K562 (cell line): ENCODE data around the gene EGR4. TPM values are rescaled to one million over a fixed set of nuclear protein-coding genes. Genes with fewer than 3 reads are reported as not detected.

Experiments
- CHD4 ChIP-seq: fragments of 200-600 bp; sonication (generic); IDR thresholded peaks from 3 replicates; pipeline ENCODE4 v1.6.1; 2012; ENCODE audit warnings: low read depth, mild to moderate bottlenecking, mixed read lengths, low read length, inconsistent platforms; ENCODE audit not compliant: insufficient read depth, insufficient replicate concordance, poor library complexity, severe bottlenecking
- CHD7 ChIP-seq: fragments of 200-600 bp; sonication (generic); IDR thresholded peaks from one replicate; pipeline ENCODE4 v1.6.1; 2012; ENCODE audit warnings: mild to moderate bottlenecking, low read depth, low read length, inconsistent platforms
- GABPB2 ChIP-seq: fragments of 250-450 bp; sonication (Bioruptor Pico); conservative IDR thresholded peaks from 2 replicates; pipeline ENCODE4 v1.5.1; 2021; ENCODE audit warnings: mild to moderate bottlenecking
- KDM2B ChIP-seq: fragments of 250-450 bp; sonication (Bioruptor Pico); IDR thresholded peaks from 2 replicates; pipeline ENCODE4 v1.8.0; 2021; ENCODE audit warnings: mild to moderate bottlenecking, moderate library complexity
- NCOA2 ChIP-seq, 2 experiments: fragments of 450-650 bp; IDR thresholded peaks; 2 replicates each; pipeline ENCODE4 v1.6.1; 2018; ENCODE audit warnings: mild to moderate bottlenecking in 2 of 2, moderate library complexity in 1 of 2; ENCODE audit not compliant: partially characterized antibody in 2 of 2
- POLR3G ChIP-seq: IDR thresholded peaks from 2 replicates; pipeline ENCODE4 v1.6.1; 2011; ENCODE audit not compliant: insufficient read length, insufficient replicate concordance; ENCODE audit errors: extremely low read depth
- polyA plus RNA-seq, 8 experiments: library from polyadenylated mRNA; depleted of rRNA in 4 of 8; stranded (reverse) in 5 of 8; unstranded in 3 of 8; fragments of >200 nt; fragmentation: Nextera tagmentation in 2 of 8; fragmentation: Illumina TruSeq in 1 of 8; extraction: Ambion mirVana in 2 of 8; extraction: Trizol in 1 of 8; gene quantifications; 2 replicates each; pipeline versions ENCODE4 v1.2.1 to v1.2.3, GENCODE V29; 2011 to 2014; ENCODE audit warnings: inconsistent platforms in 1 of 8, missing spikeins in 1 of 8
- total RNA-seq, 7 experiments: library from RNA; depleted of rRNA in 6 of 7; stranded (reverse); fragments of >200 nt in 6 of 7; fragmentation: Illumina TruSeq in 2 of 7; extraction: Trizol in 2 of 7; gene quantifications; 2 replicates each; pipeline versions ENCODE4 v1.2.1 to v1.2.3, GENCODE V29; 2011 to 2021; ENCODE audit warnings: low replicate concordance in 1 of 7
- TF ChIP-seq, protein P1 (sequence below): fragments of 450-650 bp; conservative IDR thresholded peaks from 2 replicates; pipeline ENCODE4 v1.6.1; 2016; ENCODE audit warnings: missing genetic modification characterization, low read depth, mild to moderate bottlenecking, control low read depth, missing compliant biosample characterization

The EGR4 gene
- total and polyA plus RNA-seq, 9 of the 15 experiments (the other 6 are each of a cell fraction or from before 2014, with no cell fraction given) = not detected

DNA sequence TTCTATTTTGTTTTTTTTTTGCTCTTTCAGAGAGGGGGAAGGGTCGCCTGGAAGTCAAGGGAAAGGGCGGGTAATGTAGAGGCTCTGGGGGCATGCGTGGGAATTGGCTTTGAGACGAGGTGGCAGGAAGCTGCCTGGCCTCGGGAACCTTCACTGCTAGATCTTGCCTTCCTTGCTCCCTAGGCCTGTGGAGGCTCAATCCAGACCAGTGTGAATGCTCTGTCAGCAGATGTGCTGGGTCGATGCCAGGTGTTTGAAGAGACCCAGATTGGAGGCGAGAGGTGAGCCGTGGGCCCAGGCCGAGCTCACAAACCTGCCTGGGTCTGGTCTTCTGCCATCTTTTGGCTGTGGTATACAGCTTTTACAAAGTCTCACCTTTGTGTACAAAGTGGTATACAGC is 43.7 kb downstream of the EGR4 start (continued):
- TF ChIP-seq, protein P1, sequence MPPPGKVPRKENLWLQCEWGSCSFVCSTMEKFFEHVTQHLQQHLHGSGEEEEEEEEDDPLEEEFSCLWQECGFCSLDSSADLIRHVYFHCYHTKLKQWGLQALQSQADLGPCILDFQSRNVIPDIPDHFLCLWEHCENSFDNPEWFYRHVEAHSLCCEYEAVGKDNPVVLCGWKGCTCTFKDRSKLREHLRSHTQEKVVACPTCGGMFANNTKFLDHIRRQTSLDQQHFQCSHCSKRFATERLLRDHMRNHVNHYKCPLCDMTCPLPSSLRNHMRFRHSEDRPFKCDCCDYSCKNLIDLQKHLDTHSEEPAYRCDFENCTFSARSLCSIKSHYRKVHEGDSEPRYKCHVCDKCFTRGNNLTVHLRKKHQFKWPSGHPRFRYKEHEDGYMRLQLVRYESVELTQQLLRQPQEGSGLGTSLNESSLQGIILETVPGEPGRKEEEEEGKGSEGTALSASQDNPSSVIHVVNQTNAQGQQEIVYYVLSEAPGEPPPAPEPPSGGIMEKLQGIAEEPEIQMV (tag) = no peak
- TF ChIP-seq KDM2B (CRISPR knock-in tag) (no peak), NCOA2 (IDR thresholded peaks at IDR 0.05; ENCODE audit: partially characterized antibody in 2 of 2) (no peak), GABPB2 (CRISPR knock-in tag) (no peak), POLR3G (no peak), CHD4 (no peak), CHD7 (no peak)
